HK-2 (cell line): Measurements from ENCODE around the gene MSRB3.
"Not testable (repeated sequence)": the region's sequence is repeated elsewhere in the genome, so short reads cannot be mapped to it uniquely, and the experiment has no call there.

ENCODE experiments used
- DNase-seq: peaks from one replicate; pipeline ENCODE4 v3.0.0-alpha.2; 2018; ENCODE audit not compliant: unreplicated experiment

MSRB3 gene

DNA sequence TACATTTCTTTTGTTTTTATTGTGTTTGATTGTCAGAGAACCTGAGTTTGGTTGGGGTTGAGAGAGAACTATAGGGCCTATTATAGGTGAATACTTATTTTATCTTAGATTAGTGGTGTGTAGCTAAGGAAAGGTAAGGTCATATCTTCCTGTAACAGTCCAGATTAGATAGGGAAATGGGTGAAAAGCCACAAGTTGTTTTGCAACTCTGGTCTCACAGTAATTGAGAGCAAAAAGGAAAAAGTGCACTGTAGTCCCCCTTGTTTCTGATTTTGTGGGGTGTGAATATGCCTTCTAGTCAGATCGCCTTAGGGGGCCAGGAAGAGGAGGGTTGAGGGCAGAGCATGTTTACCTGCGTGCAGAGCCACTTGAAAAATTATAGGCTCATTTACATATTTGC, 8.9 kb downstream of the MSRB3 start:
- no peak for DNase-seq

DNA sequence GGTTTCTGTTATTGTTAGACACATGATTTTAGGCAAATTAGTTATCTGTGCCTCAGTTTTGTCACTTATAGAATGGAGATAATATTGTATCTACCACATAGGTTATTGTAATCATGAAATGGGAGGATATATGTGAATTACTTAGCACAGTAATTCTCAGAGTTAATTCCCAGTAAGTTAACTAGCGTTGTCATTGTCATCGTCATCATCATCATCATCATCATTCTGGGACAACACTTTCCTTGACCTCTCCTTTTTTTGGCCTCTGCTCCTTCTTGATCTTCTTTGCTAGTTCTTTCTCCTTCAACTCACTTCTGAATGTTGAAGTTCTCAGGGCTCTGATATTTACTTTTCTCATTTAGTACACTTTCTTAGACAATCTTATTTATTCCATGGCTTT, 13.8 kb downstream of the MSRB3 start:
- no peak for DNase-seq

DNA sequence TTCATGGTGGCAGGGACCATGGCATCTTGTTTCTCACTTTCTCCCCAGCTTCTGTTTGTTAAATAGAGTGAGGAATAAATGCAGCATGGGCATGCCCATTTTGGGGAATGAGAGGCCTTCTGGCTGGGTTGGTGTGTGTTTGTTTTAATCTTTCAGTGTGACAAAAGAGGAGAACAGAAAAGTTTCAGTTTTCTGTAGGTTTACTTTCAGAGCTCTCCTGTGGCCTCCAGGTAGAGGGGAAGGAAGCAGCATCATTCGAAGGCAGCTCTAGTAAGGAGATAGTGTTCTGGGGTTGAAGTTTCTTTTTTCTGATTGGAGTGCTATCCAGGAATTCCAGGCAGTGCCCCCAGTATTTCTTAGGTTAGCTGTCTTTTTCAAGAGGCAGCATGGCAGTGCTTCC, 15.3 kb downstream of the MSRB3 start:
- DNase-seq, result no peak

DNA sequence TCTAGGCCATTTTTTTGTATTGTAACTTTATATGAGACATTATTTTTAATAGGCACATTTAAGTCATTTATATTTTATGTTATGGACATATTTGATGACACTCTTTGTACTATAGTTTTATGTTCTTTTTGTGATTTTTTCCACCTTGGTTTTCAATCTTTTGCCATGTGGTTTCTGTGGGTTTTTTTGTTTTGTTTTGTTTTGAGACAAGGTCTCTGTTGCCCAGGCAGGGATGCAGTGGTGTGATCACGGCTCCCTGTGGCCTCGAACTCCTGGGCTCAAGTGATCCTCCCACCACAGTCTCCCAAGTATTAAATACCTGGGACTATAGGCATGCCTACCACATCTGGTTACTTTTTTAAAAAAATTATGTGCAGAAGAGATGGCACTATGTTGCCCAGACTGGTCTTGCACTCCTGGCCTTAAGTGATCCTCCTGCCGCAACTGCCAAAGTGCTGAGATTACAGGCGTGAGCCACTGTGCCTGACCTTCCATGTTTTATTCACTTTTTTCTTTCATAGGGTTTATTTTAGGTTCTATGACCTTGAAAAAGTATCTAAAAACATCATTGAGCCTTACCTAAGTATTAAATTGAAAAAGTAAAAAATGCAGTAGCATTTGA, 16.3 kb downstream of the MSRB3 start:
- no peak for DNase-seq

DNA sequence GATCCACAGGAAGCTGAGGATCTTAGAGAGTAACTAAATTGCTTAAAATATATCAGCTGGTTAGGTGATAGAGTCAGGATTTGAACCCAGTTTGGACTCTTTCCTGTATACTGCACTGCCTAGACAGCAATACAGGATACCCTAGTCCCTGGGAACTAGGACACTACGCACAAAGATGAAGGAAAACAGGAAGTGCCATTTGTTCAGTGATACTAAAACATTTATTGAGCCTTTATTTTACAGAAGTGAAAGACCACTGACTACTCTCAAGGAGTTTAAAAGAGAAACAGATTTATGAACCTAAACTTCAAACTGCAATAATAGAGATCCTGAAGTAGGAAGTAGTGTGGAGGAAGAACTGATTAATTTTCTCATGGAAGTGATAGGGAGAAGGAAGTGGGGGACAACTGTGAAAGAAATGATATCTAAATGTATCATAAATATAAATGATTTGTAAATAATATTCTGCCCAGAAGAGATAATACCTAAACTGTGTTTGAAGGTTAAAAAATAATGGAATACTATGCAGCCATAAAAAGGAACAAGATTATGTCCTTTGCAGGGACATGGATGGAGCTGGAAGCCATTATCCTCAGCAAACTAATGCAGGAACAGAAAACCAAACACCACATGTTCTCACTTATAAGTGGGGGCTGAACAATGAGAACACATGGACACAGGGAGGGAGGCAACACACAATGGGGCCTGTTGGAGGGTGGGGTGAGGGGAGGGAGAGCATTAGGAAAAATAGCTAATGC, 18.2 kb downstream of the MSRB3 start:
- DNase-seq, result no peak

DNA sequence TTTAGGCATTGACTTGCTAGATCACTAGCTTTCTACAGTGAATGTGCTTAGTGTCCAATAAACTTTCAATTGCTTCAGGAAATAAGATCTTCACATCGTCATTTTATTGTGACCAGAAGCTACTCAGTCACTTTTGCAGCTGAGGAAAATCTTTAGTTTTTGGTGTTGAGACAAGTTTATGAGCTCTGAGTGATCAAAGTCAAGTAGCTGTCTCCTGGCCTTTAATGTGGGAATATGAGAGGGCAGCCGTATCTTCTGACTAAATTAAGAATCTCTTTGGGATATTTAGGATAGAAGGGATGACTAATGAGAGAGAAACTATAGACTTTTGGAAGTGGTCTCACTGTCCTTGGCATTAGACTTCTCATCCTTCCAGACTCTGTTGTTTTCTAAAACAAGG, 21.6 kb downstream of the MSRB3 start:
- DNase-seq, result no peak

DNA sequence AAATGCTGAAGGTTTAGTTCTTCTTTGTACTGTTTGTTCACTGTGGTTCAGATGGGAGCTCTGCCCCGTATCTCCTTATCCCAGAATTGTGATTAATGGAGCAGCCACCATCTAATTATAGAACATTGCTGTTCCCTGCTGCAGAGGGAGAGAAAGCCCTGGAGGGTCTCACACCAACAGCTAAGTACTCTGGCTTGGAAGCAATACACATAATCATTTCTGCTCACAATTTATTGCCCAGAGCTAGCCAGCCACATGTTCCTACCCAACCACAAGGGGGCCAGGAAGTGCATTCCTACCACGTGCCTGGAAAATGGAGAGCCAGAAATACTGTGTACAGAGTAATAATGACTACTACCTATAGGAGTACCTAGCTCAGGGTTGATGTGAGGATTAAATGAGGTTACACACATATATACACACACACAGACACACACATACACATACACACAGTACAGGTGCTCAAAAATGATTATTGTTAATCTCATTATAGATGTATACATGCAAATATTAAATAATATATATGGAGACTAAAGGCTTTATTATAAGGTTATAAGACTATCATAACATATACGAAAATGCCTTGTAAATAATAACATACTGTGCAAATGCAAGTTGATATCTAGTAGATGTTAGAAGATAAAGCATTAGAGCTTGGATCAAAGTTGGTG, 22.3 kb downstream of the MSRB3 start:
- peak; percentile 11 for DNase-seq

DNA sequence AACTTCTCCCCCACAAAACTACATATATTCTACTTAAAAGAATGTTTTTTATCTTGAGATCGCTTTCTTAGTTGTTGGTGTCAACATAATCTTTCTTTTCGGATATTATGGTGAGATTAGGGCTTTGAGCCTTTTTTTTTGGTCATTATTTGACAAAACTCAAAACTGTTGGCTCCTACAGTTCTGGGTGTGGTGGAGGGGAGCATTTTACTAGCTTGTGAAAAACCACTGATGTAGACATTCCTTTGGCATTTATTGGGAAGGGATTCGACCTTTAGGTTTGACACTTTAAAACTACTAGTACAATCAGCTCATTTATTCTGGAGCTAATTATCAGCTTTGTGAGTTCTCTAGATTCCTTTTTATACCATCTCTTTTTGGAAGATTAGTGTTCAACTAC, 24.4 kb downstream of the MSRB3 start:
- DNase-seq, result no peak

DNA sequence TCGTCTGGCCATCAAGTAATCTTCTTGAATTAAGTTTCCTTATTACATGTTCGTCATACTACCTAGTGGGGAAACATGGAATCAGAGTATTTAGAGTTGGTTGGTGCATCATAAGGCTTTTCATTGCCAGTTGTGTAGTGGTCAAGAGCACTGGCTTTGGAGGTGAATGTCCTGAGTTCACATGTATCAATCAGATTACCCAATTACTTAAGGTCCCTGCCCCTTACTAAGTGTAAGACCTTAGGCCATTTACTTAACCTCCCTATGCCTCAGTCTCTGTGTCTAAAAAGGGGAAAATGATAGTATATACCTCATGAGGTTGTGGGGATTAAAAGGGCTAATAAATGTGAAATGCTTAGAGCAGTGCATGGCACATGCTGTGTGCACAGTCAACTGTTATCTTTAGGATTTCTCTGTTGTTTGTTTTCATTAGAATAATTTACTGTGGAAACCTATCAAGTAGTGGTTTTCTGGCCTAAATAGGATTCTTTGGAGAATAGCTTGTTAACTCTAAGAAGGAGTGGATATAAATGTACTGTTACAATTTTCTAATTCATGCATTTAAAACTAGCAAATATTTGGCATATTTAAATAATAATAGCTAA, 27.0 kb downstream of the MSRB3 start:
- DNase-seq, result no peak

DNA sequence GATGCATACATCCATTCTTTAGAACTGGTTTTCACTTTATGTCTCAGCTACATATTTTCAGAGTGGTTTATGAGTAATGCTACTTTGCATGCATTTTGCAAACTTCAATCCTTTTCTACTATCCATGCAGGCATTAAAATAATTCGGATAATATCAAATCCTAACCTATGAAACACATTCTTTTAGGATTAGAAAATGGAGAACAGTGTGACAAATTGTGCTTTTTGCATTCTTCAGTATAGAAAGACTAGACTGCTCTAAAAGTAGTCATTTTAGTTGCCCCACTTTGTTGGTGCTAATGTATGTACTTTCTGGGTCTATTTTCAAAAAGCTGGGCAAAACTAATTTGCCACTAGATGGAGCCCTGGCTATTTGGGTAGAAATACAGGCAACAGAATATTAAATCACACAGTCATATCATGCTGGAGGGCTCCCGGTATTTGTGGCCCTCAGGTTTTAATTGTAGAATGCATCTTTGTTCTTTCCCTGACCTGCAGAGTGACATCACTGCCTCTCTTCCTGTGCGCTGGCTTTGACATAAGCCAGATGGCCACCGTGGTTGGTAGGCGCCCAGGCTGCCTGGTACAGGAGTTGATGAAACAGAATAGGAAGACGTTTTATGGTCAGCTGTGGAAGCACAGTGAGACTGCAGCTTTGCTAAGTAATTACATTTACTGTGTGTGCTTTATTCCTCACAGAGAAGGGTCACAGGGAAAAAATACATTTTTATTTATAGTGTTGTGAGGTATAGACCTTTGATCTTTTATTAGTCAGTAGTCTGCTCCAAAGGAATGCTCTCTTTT, 28.1 kb downstream of the MSRB3 start:
- peak; percentile 29 for DNase-seq

DNA sequence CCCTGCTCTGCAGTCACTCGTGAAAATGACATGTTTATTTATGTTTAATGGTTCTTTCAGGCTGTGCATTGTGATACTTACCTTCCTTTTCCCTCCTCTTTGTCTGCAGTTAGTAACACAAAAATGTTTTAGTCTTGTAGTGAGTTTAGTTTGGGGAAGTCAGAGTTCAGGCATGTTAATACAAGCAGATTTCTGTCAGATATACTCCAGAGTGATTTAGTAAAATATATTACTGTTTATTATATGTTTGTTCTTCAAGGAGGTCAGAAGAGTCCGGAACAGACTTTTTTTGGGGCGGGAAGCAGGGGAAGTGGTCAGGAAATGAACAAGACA, 28.7 kb downstream of the MSRB3 start:
- DNase-seq, result no peak

DNA sequence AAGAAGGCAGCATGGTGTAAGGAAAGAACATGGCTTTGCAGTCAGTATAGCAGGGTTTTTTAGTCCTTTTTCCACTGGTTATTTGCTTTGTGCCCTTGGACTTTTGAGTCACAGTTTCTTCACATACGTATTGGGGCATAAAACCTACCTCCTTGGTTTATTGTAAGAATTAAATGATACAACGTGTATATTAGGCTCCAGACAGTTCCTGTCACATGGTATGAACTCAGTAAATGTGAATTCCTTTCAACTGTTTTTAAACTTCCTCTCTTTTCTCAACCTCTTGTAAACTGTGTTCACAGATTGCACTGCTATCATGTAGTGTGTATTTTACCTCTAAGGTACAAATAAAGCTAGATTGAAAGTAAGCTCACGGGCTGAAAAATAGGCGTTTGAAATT, 29.5 kb downstream of the MSRB3 start:
- no peak for DNase-seq

DNA sequence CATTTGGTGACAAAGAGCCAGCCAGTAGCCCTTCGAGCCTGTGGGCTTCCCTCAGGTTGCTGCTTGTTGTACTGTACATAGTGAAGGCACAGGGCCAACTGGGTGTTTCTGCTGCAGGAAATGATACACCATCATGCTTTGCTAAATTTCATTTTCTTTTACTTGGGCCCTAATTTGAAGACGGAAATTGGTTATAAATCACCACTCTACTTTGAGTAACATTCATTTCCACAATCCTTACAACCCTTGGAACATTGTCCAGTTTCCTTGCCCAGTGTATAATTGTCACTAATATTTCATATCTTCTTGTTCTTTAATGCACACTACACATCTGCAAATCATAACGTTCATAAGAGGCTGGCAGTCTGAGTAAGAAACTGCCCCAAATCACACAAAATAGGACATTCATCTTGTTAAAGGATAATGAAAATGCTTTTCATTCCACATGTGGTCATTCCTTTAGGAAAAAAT, 30.2 kb downstream of the MSRB3 start:
- DNase-seq, result no peak

DNA sequence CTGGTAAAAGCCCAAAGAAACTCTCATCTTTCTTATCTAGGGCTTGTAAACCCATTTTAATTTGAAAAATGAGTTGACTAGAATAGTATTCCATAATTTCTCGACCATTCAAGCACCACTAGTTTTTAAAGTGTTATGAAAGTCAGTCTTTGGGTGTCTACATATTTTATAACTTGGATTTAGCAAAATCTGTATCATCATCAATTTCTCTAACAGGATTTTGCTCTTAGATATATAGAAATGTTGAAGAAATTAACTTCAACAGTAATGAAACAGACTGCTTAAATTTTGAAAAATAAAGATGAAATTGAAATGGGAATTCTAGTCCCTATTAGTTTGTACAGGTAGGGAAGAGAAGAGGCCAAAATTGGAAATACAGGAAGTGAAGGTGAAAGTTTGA, 32.8 kb downstream of the MSRB3 start:
- DNase-seq, result no peak

DNA sequence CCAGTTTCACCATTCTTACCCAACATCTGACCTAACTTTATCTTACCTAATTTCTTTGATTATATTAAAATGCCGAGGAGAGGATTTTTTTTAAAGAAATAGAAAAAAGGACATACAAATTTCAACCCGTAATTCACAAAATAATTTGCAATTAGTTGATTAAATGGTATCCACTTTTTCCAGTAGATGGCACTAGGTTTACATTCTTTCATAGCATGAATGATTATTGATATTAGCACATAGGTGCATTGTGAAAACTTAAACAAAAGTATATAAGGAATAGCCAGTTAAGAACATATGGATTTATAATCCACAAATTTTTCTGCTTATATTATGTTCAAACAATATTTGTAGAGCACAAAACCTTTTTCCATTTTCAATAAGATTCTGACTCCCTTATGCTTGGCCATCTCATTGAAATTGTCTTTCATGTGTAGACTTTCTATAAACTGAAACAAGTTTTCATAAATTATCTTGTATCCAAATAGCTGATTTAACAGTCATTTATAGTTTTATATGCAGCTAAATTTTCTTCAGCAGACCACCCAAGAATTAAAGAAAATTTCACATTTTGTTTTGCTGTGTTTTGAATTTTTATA, 35.3 kb downstream of the MSRB3 start:
- DNase-seq, result no peak

DNA sequence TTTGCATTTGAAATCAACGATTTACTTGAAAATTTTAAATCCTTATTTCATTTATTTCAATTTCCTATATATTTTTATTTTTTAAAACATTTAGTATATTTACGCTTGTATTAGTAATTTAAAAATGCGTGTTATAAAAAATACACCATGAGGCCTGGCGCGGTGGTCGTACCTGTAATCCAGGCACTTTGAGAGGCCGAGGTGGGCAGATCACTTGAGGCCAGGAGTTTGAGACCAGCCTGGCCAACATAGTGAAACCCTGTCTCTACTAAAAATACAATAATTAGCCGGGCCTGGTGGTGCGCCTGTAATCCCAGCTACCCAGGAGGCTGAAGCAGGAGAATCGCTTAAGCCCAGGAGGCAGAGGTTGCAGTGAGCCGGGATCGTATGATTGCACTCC, 36.8 kb downstream of the MSRB3 start:
- not testable (repeated sequence) for DNase-seq

DNA sequence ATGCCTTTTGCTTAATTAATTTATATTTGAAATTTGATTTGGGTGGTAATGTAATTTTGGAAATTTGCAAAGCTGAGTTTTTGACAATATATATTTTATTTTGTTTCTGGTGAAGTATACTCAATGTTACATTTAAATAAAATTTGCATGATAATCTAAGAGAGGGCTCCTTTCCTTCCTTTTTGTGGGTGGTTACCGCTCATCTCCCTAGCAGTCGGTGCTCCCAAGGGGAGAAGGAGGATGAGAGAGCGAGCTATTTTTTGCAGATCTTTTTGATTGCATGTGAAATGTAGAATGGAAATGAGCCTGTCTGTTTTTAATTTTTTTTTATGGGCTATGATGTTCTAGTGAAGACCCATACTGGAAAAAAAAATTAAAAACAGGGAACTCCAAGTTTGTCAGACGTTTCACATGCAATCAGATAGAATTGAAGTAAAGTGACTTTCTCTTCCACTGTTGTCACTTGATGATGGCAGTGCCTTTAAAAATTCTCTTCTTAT, 39.8 kb downstream of the MSRB3 start:
- no peak for DNase-seq

DNA sequence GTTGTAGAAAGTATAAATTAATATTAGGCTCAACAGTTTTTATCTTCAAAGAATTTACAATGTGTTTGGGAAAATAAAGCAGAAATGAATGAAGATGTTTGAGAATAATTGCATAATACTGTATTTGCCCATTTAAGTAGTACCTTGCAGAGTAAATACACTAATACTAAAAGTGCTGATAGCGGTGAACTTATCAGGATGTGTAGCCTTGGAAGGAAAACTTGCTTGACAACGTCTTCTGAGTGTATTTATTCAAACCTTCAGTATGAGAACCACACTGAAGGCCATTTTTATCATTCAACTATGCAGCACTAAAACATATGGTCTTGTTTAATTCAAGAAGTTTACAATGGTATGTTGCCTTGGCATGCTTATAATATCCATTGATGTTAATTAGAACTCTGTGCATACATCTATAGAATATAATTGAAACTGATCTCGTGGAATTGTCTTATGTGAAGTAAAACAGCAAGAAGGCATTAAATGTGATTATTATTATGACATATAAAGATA, 41.3 kb downstream of the MSRB3 start:
- no peak for DNase-seq

DNA sequence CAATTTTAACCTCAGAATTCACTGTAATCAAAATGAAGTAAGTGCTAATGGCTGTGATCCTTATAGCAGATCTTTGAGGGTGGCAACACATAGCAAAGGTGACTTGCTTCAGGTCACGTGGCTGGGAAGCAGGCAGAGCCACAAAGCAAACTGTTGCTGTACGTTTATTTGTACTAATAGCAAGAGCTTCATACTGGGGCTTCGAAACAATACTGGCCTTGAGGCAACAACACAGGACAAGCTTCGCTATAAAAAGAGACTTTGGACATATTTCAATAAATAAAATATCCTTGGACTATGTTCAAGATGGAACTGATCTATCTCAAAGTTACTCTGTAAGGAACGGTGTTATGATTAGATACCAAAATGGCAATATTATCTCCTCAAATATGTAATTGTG, 44.6 kb downstream of the MSRB3 start:
- no peak for DNase-seq

DNA sequence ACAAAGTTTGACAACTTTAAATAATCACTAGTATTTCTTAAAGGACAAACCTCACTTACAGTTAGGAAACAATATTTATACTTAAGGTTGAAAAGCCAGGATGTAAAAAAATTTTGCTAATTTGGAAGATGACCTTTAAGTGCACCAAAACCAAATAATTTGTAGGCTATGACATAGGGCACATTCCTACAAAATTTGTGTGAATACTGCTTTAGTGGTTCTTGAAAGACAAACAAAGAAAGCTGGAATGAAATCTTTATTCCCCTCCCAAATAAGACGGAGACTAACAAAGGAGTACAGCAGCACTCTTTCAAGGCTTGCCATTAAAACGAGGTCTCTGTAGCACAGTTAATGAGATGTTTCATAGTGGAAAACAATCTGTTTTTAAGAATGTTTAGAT, 45.6 kb downstream of the MSRB3 start:
- DNase-seq, result no peak

DNA sequence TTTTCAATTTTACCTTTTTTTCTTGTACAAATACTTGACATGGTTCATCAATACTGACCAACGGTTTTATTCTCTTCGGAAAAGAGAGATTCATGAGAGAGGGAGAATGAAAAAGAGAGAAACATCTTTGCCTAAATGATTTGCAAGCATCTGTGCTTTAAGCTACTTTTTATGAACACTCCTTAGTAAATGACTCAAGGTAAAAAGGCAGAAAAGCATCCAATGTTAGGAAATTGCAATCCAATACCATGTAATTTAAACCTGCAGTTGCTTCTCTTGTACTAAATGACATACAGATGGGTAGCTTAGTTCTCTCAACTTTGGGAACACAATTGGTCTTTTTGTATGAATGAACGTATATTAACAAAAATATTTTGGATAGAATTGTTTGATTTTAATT, 46.1 kb downstream of the MSRB3 start:
- DNase-seq, result no peak
